Muscle layer of colon (tissue), 2 donors: Measurements from ENCODE around the gene GPRIN3.

Experiments
- H3K27ac ChIP-seq: one replicate; pipeline ENCODE4 v1.7.0; 2013; ENCODE audit warnings: low read depth, mild to moderate bottlenecking, low read length, moderate library complexity
- H3K27me3 ChIP-seq, 2 donors: one replicate each; pipeline ENCODE4 v1.7.0; 2013; ENCODE audit warnings: low read length in 2 of 2, mild to moderate bottlenecking in 2 of 2; ENCODE audit not compliant: insufficient read depth in 2 of 2, control insufficient read depth in 1 of 2
- H3K36me3 ChIP-seq: one replicate; pipeline ENCODE4 v1.7.0; 2013; ENCODE audit warnings: mild to moderate bottlenecking, low read length; ENCODE audit not compliant: insufficient read depth
- H3K4me1 ChIP-seq: one replicate; pipeline ENCODE4 v1.7.0; 2013; ENCODE audit warnings: mild to moderate bottlenecking, low read length; ENCODE audit not compliant: insufficient read depth
- H3K4me3 ChIP-seq, 2 donors: one replicate each; pipeline ENCODE4 v1.7.0; 2013; ENCODE audit warnings: low read length in 2 of 2, low read depth in 1 of 2, mild to moderate bottlenecking in 1 of 2, moderate library complexity in 1 of 2
- H3K9ac ChIP-seq: one replicate; pipeline ENCODE4 v1.7.0; 2013; ENCODE audit warnings: low read length
- H3K9me3 ChIP-seq: one replicate; pipeline ENCODE4 v1.7.0; 2013; ENCODE audit warnings: mild to moderate bottlenecking, low read length
- donor health status: abdominal sarcoma.
- donor health status: Adenocarcinoma of cecum.

The GPRIN3 gene

GRCh38 chr4:89253935-89254334, 53.7 kb downstream of the GPRIN3 start:
- no peak overlapping the region for H3K9ac ChIP-seq

GRCh38 chr4:89253311-89253710, 54.3 kb downstream of the GPRIN3 start:
- Histone ChIP-seq H3K9me3 (no peaks in the 10 kb centered on the region), H3K27me3 (no peaks in the 10 kb centered on the region), H3K4me3 (no peak overlapping the region), H3K4me1 (no peaks in the 10 kb centered on the region), H3K36me3 (no peaks in the 10 kb centered on the region), H3K9ac (no peak overlapping the region), H3K27ac (no peak overlapping the region)

More at GRCh38 chr4:89253935-89254334, 53.7 kb downstream of the GPRIN3 start:
- Histone ChIP-seq H3K36me3 (no peaks in the 10 kb centered on the region), H3K4me3 (no peak overlapping the region), H3K27ac (no peak overlapping the region), H3K4me1 (no peaks in the 10 kb centered on the region), H3K27me3 (no peaks in the 10 kb centered on the region), H3K9me3 (no peaks in the 10 kb centered on the region)

GRCh38 chr4:89251396-89251795, 56.2 kb downstream of the GPRIN3 start:
- Histone ChIP-seq H3K4me1 (no peaks in the 10 kb centered on the region), H3K9ac (no peak overlapping the region), H3K27ac (no peak overlapping the region), H3K36me3 (no peaks in the 10 kb centered on the region), H3K4me3 (no peak overlapping the region), H3K27me3 (no peaks in the 10 kb centered on the region), H3K9me3 (no peaks in the 10 kb centered on the region)

- Histone ChIP-seq H3K9me3 (no peaks in the 10 kb centered on the region), H3K4me3 (no peak overlapping the region), H3K27me3 (no peaks in the 10 kb centered on the region), H3K4me1 (no peaks in the 10 kb centered on the region), H3K36me3 (no peaks in the 10 kb centered on the region), H3K27ac (no peak overlapping the region), H3K9ac (no peak overlapping the region)
Observed at GRCh38 chr4:89249716-89250361, 57.8 kb downstream of the GPRIN3 start.

- Histone ChIP-seq H3K27ac (no peak overlapping the region), H3K9ac (no peak overlapping the region), H3K4me1 (no peaks in the 10 kb centered on the region), H3K36me3 (no peaks in the 10 kb centered on the region), H3K9me3 (no peaks in the 10 kb centered on the region), H3K4me3 (no peak overlapping the region), H3K27me3 (no peaks in the 10 kb centered on the region)
Observed at GRCh38 chr4:89249313-89249712, 58.3 kb downstream of the GPRIN3 start.

GRCh38 chr4:89248879-89249281, 58.7 kb downstream of the GPRIN3 start:
- no peak overlapping the region for H3K27ac ChIP-seq

GRCh38 chr4:89247951-89248350, 59.6 kb downstream of the GPRIN3 start:
- Histone ChIP-seq H3K4me3 (no peak overlapping the region), H3K4me1 (no peaks in the 10 kb centered on the region), H3K36me3 (no peaks in the 10 kb centered on the region), H3K27me3 (no peaks in the 10 kb centered on the region), H3K9me3 (no peaks in the 10 kb centered on the region), H3K27ac (no peak overlapping the region), H3K9ac (no peak overlapping the region)

More at GRCh38 chr4:89248879-89249281, 58.7 kb downstream of the GPRIN3 start:
- H3K36me3 ChIP-seq: no peaks in the 10 kb centered on the region
- H3K4me1 ChIP-seq: no peaks in the 10 kb centered on the region
- no peaks in the 10 kb centered on the region for H3K27me3 ChIP-seq
- H3K4me3 ChIP-seq: no peak overlapping the region
- H3K9ac ChIP-seq: no peak overlapping the region
- H3K9me3 ChIP-seq: no peaks in the 10 kb centered on the region

- no peaks in the 10 kb centered on the region for H3K27me3 ChIP-seq
- H3K36me3 ChIP-seq: no peaks in the 10 kb centered on the region
- H3K27ac ChIP-seq: no peak overlapping the region
- H3K4me3 ChIP-seq: no peak overlapping the region
- H3K9ac ChIP-seq: no peak overlapping the region
- H3K4me1 ChIP-seq: no peaks in the 10 kb centered on the region
- no peaks in the 10 kb centered on the region for H3K9me3 ChIP-seq
Observed at GRCh38 chr4:89245459-89245858, 62.1 kb downstream of the GPRIN3 start.

GRCh38 chr4:89243733-89244252, 63.8 kb downstream of the GPRIN3 start:
- H3K36me3 ChIP-seq: no peaks in the 10 kb centered on the region
- H3K9ac ChIP-seq: no peak overlapping the region
- H3K4me1 ChIP-seq: no peaks in the 10 kb centered on the region
- H3K4me3 ChIP-seq: no peak overlapping the region
- H3K27ac ChIP-seq: no peak overlapping the region
- no peaks in the 10 kb centered on the region for H3K9me3 ChIP-seq
- no peaks in the 10 kb centered on the region for H3K27me3 ChIP-seq

GRCh38 chr4:89242864-89243732, 64.5 kb downstream of the GPRIN3 start:
- Histone ChIP-seq H3K27ac (no peak overlapping the region), H3K4me3 (no peak overlapping the region)

GRCh38 chr4:89242216-89242615, 65.4 kb downstream of the GPRIN3 start:
- no peaks in the 10 kb centered on the region for H3K9me3 ChIP-seq
- H3K4me1 ChIP-seq: no peaks in the 10 kb centered on the region
- H3K4me3 ChIP-seq: no peak overlapping the region
- H3K27me3 ChIP-seq: no peaks in the 10 kb centered on the region
- H3K9ac ChIP-seq: no peak overlapping the region
- no peak overlapping the region for H3K27ac ChIP-seq
- H3K36me3 ChIP-seq: no peaks in the 10 kb centered on the region

More at GRCh38 chr4:89242864-89243732, 64.5 kb downstream of the GPRIN3 start:
- Histone ChIP-seq H3K4me1 (no peaks in the 10 kb centered on the region), H3K36me3 (no peaks in the 10 kb centered on the region), H3K9ac (no peak overlapping the region), H3K27me3 (no peaks in the 10 kb centered on the region), H3K9me3 (no peaks in the 10 kb centered on the region)
